Caki2 (cell line): Measurements from ENCODE around the gene ANOS1. TPM values are rescaled to one million over a fixed set of nuclear protein-coding genes. Genes with fewer than 3 reads are reported as not detected.
A peak's percentile ranks its signal among the peaks of the same experiment; 100 is the strongest.
"Not testable (repeated sequence)": the region's sequence is repeated elsewhere in the genome, so short reads cannot be mapped to it uniquely, and the experiment has no call there.

Experiments
- DNase-seq: peaks from one replicate; pipeline ENCODE4 v3.0.0-alpha.2; 2015; ENCODE audit warnings: low read depth
- in situ Hi-C: cut with HindIII; loops from 2 replicates; pipeline ENCODE4 v1.10.0; 2016; ENCODE audit warnings: low sequenced_read_pairs, low pct_unique_long_range_greater_than_20kb, mixed read lengths
- total RNA-seq: library from RNA; depleted of rRNA; stranded (reverse); fragments of >200 nt; shearing (Covaris generic); gene quantifications from 2 replicates; pipeline ENCODE4 v1.2.3, GENCODE V29; 2014; ENCODE audit warnings: low replicate concordance

The ANOS1 gene
- total RNA-seq, 1 experiment from 2014 or later: 7.2 TPM

GRCh38 chrX:8649969-8650368, 82.0 kb downstream of the ANOS1 start:
- no peak for DNase-seq
- in situ Hi-C loops: no loop called here

- in situ Hi-C loops: no loop called here
- no peak for DNase-seq
These were observed 84.8 kb downstream of the ANOS1 start for GRCh38 chrX:8647176-8647575.

- DNase-seq: no peak
- in situ Hi-C loops: no loop called here
These were observed 91.9 kb downstream of the ANOS1 start for GRCh38 chrX:8639949-8640475.

DNA sequence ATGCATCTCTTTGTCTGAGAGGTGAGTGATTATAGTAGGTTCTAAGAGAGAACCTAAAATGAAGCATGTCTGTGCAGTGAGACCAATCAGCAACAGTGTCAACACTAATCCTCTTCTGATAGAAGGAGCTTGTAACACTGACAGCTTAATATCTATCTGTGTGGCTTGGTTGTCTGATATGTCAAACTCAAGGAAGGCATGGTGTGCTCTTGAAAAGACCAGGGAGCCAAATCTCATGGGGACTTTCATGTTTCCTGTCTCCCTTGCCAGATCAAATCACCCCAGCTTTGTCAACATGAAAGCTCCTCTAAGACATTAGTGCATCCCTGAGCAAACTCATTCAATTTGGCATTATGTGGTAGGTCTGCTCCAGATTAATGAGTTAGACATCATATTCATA, 95.4 kb downstream of the ANOS1 start:
- in situ Hi-C loops: no loop called here
- no peak for DNase-seq

DNA sequence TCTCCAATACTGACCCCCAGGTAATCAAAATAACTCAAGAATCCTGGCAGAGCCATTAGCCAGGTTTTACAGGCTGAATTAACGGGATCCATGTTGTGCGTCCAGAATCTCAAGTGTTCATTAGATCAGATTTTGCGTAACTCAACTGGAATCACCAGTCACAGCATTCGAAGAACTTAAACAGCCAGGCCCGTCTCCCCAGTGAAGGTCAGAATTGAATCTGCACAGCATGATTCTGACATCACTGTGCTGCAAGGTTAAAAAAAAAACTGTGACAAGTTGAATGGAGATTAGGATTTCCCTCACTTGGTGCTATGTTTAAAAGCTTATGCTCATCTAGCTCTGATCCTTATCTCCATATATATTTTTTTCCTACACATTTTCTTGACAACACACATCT, 96.1 kb downstream of the ANOS1 start:
- in situ Hi-C loops: no loop called here
- no peak for DNase-seq

DNA sequence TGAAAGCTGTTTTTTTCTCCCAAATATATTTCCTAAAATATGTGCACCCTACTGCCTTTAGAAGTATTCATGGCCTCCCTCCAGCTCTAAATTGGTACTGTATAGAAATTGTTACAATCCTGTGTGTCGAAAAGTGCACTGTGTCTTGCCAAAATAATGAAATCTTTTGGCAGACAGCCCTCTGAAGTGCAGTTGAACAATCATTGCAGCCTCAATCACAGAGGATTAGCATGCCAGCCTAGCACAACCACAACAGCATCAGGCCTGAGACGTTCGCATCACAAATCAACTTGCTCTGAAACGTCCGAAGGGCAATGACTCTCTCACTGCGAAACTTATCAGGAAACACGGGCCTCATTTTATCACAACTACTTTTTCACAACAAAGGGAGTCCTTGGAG, 99.0 kb downstream of the ANOS1 start:
- in situ Hi-C loops: no loop called here
- no peak for DNase-seq

DNA sequence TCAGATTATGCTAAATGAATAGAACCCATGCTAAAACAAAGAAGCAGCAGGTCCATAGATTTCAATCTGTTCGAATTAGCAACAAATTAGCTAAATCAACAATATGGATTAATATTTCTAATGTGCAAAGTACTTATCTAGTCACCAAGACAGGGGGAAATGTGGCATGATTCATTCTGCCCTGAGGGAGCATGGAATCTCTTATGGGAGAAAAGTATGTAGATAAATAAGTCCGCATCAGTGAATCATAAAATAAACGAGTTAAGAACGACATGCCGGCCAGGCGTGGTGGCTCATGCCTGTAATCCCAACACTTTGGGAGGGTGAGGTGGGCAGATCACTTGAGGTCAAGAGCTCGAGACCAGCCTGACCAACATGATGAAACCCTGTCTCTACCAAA, 102.1 kb downstream of the ANOS1 start:
- in situ Hi-C loops: no loop called here
- DNase-seq: peak; percentile 55

DNA sequence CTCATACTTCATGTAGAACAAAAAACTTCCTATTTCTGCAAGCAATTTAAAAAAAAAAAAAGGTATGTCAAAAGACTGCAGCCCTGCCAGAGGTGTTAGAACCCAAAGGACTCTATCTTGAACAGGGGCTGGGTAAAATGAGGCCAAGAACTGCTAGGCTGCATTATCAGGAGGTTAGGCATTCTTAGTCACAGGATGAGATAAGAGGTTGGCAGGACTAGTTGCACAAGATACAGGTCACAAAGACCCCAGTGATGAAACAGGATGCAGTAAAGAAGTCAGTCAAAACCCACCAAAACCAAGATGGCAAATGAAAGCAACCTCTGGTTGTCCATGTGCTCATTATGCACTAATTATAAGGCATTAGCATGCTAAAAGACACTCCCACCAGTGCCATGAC, 104.1 kb downstream of the ANOS1 start:
- no peak for DNase-seq

GRCh38 chrX:8607326-8607725, 124.6 kb downstream of the ANOS1 start:
- peak; percentile 80 for DNase-seq
- in situ Hi-C loops: no loop called here

More for the DNA sequence above, 104.1 kb downstream of the ANOS1 start:
- in situ Hi-C loops: no loop called here

- no peak for DNase-seq
- in situ Hi-C loops: no loop called here
These were observed 127.8 kb downstream of the ANOS1 start for GRCh38 chrX:8604131-8604530.

GRCh38 chrX:8591501-8591900, 140.4 kb downstream of the ANOS1 start:
- in situ Hi-C loops: no loop called here

DNA sequence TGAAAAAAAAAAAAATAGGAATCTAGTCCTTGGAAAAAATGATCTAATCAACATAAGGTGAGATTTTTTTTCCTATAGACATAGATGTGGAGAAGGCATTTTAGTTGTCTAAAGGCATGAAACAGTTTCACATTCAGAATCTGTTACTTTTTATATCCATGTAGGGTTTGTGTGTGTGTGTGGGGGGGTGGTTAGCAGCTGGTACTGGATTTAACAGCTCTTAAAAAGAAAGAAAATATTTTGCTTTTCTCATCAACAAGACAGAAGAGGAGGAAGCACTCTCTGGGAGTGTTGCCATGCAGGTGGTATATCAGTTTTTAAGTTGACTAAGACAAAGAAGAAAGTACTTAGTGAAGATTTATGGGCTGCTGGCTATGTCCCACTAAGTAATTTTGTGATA, 145.0 kb downstream of the ANOS1 start:
- no peak for DNase-seq
- in situ Hi-C loops: no loop called here

More at GRCh38 chrX:8591501-8591900, 140.4 kb downstream of the ANOS1 start:
- no peak for DNase-seq

DNA sequence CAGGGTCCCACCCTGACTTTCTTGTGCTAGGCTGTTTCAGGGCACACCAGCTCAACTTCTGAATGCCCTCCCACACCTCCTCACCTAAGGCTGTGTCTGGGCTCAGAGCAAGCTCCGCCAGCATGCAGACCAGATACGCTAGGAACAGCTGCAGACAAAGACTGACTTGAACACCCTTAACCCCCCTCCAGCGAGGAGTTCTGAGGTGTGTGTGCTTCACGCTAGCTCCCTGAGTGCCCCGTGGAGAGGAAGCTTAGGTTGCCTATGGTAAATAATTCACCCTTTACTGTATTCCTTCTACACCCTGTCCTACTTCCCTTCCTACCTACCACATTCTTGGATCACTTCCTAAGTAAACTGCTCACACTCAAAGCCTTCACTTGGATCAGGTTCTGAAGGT, 152.3 kb downstream of the ANOS1 start:
- in situ Hi-C loops: no loop called here
- no peak for DNase-seq

DNA sequence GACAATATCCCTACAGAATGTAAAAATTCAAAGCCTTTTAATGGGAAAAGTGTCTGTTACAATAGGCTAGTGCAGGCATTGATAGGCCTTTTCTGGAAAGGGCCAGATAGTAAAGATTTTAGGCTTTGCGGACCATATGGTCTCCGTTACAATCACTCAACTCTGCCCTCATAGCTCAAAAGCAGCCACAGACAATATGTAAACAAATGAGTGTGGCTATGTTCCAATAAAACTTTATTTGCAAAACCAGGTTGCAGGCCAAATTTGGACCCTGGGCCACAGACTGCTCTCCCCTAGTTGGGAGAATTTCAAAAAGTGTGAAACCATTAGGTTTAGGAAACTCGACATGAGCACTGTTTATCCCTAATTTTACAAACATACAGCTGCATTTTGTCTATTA, 155.1 kb downstream of the ANOS1 start:
- in situ Hi-C loops: no loop called here
- DNase-seq: no peak

DNA sequence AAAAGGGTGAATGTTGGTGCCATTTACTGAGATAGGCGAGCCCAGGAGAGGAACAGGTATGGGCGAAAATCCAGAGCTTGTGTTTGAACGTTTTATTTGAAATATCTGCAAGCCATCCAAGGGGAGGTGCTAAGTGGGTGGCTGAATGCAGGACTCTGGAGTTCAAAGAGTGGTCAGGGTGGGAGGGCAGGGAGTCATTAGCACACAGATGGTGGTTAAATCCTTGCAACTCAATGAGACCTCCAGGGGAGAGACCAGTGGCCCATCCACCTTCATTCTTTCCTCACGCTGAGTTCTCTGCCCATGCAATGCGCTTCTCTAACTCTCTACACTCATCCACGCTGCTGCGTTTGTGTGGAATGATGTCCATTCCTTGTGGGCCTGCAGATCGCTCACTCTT, 166.2 kb downstream of the ANOS1 start:
- in situ Hi-C loops: no loop called here
- DNase-seq: no peak

GRCh38 chrX:8548446-8548845, 183.5 kb downstream of the ANOS1 start:
- in situ Hi-C loops: no loop called here

DNA sequence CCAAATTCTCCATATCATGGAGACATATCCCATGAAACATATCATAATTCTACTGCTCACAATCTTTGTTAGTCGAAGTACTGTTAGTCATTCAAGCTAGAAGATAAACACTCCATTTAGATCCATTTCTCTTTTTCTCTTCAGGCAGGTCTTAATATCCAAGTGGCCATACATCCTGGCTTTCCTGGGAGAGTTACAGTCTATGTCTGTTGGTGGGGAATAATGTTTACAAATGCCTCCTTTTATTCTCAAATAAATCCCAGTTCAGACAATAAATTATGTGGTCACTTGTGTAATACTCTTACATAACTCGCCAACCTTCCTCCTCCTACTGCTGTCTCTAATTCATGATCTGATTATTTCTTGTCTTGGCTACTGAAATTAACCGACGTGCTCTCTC, 185.2 kb downstream of the ANOS1 start:
- in situ Hi-C loops: no loop called here
- no peak for DNase-seq

More at GRCh38 chrX:8548446-8548845, 183.5 kb downstream of the ANOS1 start:
- no peak for DNase-seq

DNA sequence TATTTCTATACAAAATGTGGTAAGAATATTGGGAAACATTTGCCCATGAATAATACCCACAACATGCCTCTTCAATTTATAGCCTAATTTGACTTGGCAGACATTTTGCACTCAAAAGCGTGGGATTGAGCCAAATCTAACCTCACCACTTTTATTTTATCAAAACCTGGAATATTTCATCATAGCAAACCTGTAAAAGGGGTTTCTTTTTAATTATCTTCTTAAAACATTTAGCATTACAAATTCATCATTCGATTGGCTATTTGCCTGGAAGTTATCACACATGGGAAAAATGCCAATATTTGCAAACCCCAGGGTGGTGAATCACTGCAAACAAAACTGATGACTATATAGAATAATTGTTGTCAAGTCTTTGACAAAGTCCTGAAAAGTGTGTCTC, 211.1 kb downstream of the ANOS1 start:
- in situ Hi-C loops: no loop called here
- no peak for DNase-seq

GRCh38 chrX:8520178-8520577, 211.8 kb downstream of the ANOS1 start:
- DNase-seq: no peak
- in situ Hi-C loops: no loop called here

- in situ Hi-C loops: no loop called here
- DNase-seq: peak; percentile 41
These were observed 227.5 kb downstream of the ANOS1 start for GRCh38 chrX:8504451-8504850.

GRCh38 chrX:8502101-8502500, 229.8 kb downstream of the ANOS1 start:
- DNase-seq, in situ Hi-C loops: not testable (repeated sequence)
